SU-DHL-6 (cell line): ENCODE data around the gene TTC12.

ENCODE experiments used
- H2AFZ ChIP-seq: fragments of 200-600 bp; sonication (generic); 2 replicates; pipeline ENCODE4 v1.6.1; 2014; ENCODE audit warnings: low read depth, mild to moderate bottlenecking, moderate library complexity, mixed read lengths, antibody characterized with exemption, low read length; ENCODE audit not compliant: severe bottlenecking
- H3F3A ChIP-seq: fragments of 200-600 bp; shearing (Covaris generic); 2 replicates; pipeline ENCODE4 v1.6.0; 2016; ENCODE audit warnings: antibody characterized with exemption, mild to moderate bottlenecking; ENCODE audit not compliant: insufficient read depth
- H3K27ac ChIP-seq: fragments of 200-600 bp; sonication (generic); 2 replicates; pipeline ENCODE4 v1.5.1; 2016; ENCODE audit warnings: low read depth, mild to moderate bottlenecking, low read length, moderate library complexity, mixed read lengths
- H3K27me3 ChIP-seq: fragments of 200-600 bp; sonication (generic), shearing (Covaris generic); 2 replicates; pipeline ENCODE4 v1.6.0; 2014; ENCODE audit warnings: mild to moderate bottlenecking, low read length
- H3K36me3 ChIP-seq: fragments of 200-600 bp; sonication (generic); 2 replicates; pipeline ENCODE4 v1.6.1; 2014; ENCODE audit warnings: mild to moderate bottlenecking, low read length, mixed read lengths
- H3K4me2 ChIP-seq: fragments of 300-600, 200-600 bp; shearing (Covaris generic), sonication (generic); 2 replicates; pipeline ENCODE4 v1.6.0; 2014; ENCODE audit warnings: low read length, low read depth, mild to moderate bottlenecking; ENCODE audit not compliant: poor library complexity, severe bottlenecking
- H3K4me3 ChIP-seq: fragments of 200-600 bp; sonication (generic); 2 replicates; pipeline ENCODE4 v1.5.1; 2014; ENCODE audit warnings: antibody characterized with exemption, low read length, mild to moderate bottlenecking, mixed read lengths; ENCODE audit not compliant: insufficient read depth, poor library complexity, severe bottlenecking
- H3K79me2 ChIP-seq: fragments of 200-600 bp; sonication (generic); 2 replicates; pipeline ENCODE4 v1.6.1; 2014; ENCODE audit warnings: mild to moderate bottlenecking, low read length, moderate library complexity; ENCODE audit not compliant: insufficient read depth
- H3K9ac ChIP-seq: fragments of 200-600 bp; sonication (generic); 2 replicates; pipeline ENCODE4 v1.7.0; 2014; ENCODE audit warnings: mild to moderate bottlenecking, low read length
- H3K9me2 ChIP-seq: fragments of 200-600 bp; sonication (generic); replicated peaks from 2 replicates; pipeline ENCODE4 v1.6.1; 2014; ENCODE audit warnings: low read length; ENCODE audit not compliant: insufficient read depth
- H3K9me3 ChIP-seq: fragments of 200-600 bp; sonication (generic); 2 replicates; pipeline ENCODE4 v1.6.1; 2014; ENCODE audit warnings: low read length, mixed read lengths; ENCODE audit not compliant: insufficient read depth
- H4K20me1 ChIP-seq: fragments of 200-600 bp; sonication (generic); 2 replicates; pipeline ENCODE4 v1.6.1; 2014; ENCODE audit warnings: low read depth, mild to moderate bottlenecking, antibody characterized with exemption, low read length, moderate library complexity, mixed read lengths
- CTCF ChIP-seq: fragments of 200-600 bp; sonication (generic); IDR thresholded peaks from one replicate; pipeline ENCODE4 v1.5.1; 2017; ENCODE audit warnings: antibody characterized with exemption, mild to moderate bottlenecking, low read length, moderate library complexity; ENCODE audit not compliant: insufficient read depth, poor library complexity, severe bottlenecking
- EZH2phosphoT487 ChIP-seq: fragments of 200-600 bp; sonication (generic), shearing (Covaris generic); conservative IDR thresholded peaks from 2 replicates; pipeline ENCODE4 v1.6.1; 2018; ENCODE audit warnings: mild to moderate bottlenecking, antibody characterized with exemption, low read length, moderate library complexity, mixed read lengths

The TTC12 gene

GRCh38 chr11:113316256-113316655 is 1.9 kb downstream of the TTC12 start:
- Histone ChIP-seq H3F3A (0 out of 2 replicates have a peak, but pooled peaks cover 3% of the 10 kb centered on the region), H3K9me3 (no peaks in the 10 kb centered on the region), H2AFZ (no peak overlapping the region), H3K27ac (no peak overlapping the region), H3K9ac (no peak overlapping the region), H3K79me2 (no peaks in the 10 kb centered on the region), H3K9me2 (no peaks in the 10 kb centered on the region), H4K20me1 (no peaks in the 10 kb centered on the region), H3K27me3 (no peaks in the 10 kb centered on the region), H3K36me3 (no peaks in the 10 kb centered on the region), H3K4me3 (no peak overlapping the region), H3K4me2 (no peak overlapping the region)
- TF ChIP-seq CTCF (no peak), EZH2phosphoT487 (no peak)

GRCh38 chr11:113317339-113317738 is 3.0 kb downstream of the TTC12 start:
- Histone ChIP-seq H3K9ac (no peak overlapping the region), H3K9me3 (no peaks in the 10 kb centered on the region), H3K36me3 (no peaks in the 10 kb centered on the region), H3K4me2 (no peak overlapping the region), H3K79me2 (no peaks in the 10 kb centered on the region), H3K27ac (no peak overlapping the region), H4K20me1 (no peaks in the 10 kb centered on the region), H3K4me3 (no peak overlapping the region), H2AFZ (no peak overlapping the region), H3F3A (0 out of 2 replicates have a peak, but pooled peaks cover 3% of the 10 kb centered on the region), H3K27me3 (no peaks in the 10 kb centered on the region), H3K9me2 (no peaks in the 10 kb centered on the region)
- TF ChIP-seq CTCF: no peak
- no peak for TF ChIP-seq EZH2phosphoT487

GRCh38 chr11:113319085-113319484 is 4.7 kb downstream of the TTC12 start:
- no peak overlapping the region for H3K9ac ChIP-seq
- 0 out of 2 replicates have a peak, but pooled peaks cover 3% of the 10 kb centered on the region for H3F3A ChIP-seq
- no peaks in the 10 kb centered on the region for H3K27me3 ChIP-seq
- H3K4me3 ChIP-seq: no peak overlapping the region
- H4K20me1 ChIP-seq: no peaks in the 10 kb centered on the region
- no peaks in the 10 kb centered on the region for H3K79me2 ChIP-seq
- H3K9me3 ChIP-seq: no peaks in the 10 kb centered on the region
- TF ChIP-seq EZH2phosphoT487 (no peak), CTCF (no peak)
- H3K27ac ChIP-seq: no peak overlapping the region
- H3K4me2 ChIP-seq: no peak overlapping the region
- no peak overlapping the region for H2AFZ ChIP-seq
- H3K9me2 ChIP-seq: no peaks in the 10 kb centered on the region
- H3K36me3 ChIP-seq: no peaks in the 10 kb centered on the region

DNA sequence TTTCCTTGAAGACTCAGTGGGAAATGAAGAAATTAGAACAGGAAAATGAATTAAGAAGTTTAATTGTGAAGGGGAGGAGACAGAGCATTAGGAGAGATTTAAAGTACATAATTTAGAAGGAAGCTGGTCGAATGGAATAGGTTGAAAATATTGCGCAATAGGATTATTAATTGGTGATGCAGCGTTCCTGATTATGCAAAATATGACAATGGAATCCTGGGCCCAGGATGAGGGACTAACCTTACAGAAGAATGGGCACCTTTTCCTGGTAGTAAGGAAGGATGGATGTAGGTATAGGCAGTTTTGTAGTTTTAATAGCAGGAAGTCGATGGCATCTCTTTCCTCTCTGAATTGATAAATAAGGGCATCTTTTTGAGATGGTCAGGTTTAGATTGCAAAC is 7.8 kb downstream of the TTC12 start:
- no peaks in the 10 kb centered on the region for H3K9me2 ChIP-seq
- H3F3A ChIP-seq: no peaks in the 10 kb centered on the region
- no peaks in the 10 kb centered on the region for H4K20me1 ChIP-seq
- no peak overlapping the region for H3K4me2 ChIP-seq
- TF ChIP-seq CTCF: no peak
- TF ChIP-seq EZH2phosphoT487: no peak
- H3K27me3 ChIP-seq: no peaks in the 10 kb centered on the region
- no peaks in the 10 kb centered on the region for H3K79me2 ChIP-seq
- H2AFZ ChIP-seq: no peak overlapping the region
- no peak overlapping the region for H3K9ac ChIP-seq
- no peak overlapping the region for H3K4me3 ChIP-seq
- H3K27ac ChIP-seq: no peak overlapping the region
- H3K36me3 ChIP-seq: no peaks in the 10 kb centered on the region
- no peaks in the 10 kb centered on the region for H3K9me3 ChIP-seq
